Left ventricle myocardium inferior (tissue), 1 donor: ENCODE data around the gene C2. TPM values are rescaled to one million over a fixed set of nuclear protein-coding genes. Genes with fewer than 3 reads are reported as not detected.

ENCODE experiments used
- DNase-seq: peaks from one replicate; pipeline ENCODE4 v3.0.0-alpha.2; 2020
- H3K27ac ChIP-seq: fragments of 200-600 bp; replicated peaks from 2 replicates; pipeline ENCODE4 v1.8.0; 2021
- H3K27me3 ChIP-seq: fragments of 200-600 bp; 2 replicates; pipeline ENCODE4 v1.8.0; 2021; ENCODE audit warnings: low read depth
- H3K36me3 ChIP-seq: fragments of 200-600 bp; 2 replicates; pipeline ENCODE4 v1.8.0; 2021
- H3K4me1 ChIP-seq: fragments of 200-600 bp; 2 replicates; pipeline ENCODE4 v1.8.0; 2021
- H3K4me3 ChIP-seq: fragments of 200-600 bp; 2 replicates; pipeline ENCODE4 v1.8.0; 2021; ENCODE audit warnings: mild to moderate bottlenecking, moderate library complexity
- H3K9me3 ChIP-seq: fragments of 200-600 bp; replicated peaks from 2 replicates; pipeline ENCODE4 v1.8.0; 2021
- intact Hi-C: fragments of 100-400 bp; cut with micrococcal nuclease; formaldehyde crosslinking; loops from one replicate; pipeline ENCODE4 v1.11.0; 2022
- total RNA-seq: library from RNA; stranded (reverse); fragmentation: NEBNext Ultra II Directional; extraction: Animal tissue kit (Norgen Biotek cat#: 25700); gene quantifications from one replicate; pipeline ENCODE4 v1.2.1, GENCODE V29; 2021
- TF ChIP-seq, protein P1 (sequence below): fragments of 200-600 bp; IDR thresholded peaks from 2 replicates; pipeline ENCODE4 v1.8.0; 2021; ENCODE audit warnings: antibody characterized with exemption, mild to moderate bottlenecking, borderline replicate concordance
- donor health status: DM: no; HTN: yes; CAD: no; lungs with severe emphysema.

C2 gene
- total RNA-seq, 1 donor from 2014 or later = 9.7 TPM

DNA sequence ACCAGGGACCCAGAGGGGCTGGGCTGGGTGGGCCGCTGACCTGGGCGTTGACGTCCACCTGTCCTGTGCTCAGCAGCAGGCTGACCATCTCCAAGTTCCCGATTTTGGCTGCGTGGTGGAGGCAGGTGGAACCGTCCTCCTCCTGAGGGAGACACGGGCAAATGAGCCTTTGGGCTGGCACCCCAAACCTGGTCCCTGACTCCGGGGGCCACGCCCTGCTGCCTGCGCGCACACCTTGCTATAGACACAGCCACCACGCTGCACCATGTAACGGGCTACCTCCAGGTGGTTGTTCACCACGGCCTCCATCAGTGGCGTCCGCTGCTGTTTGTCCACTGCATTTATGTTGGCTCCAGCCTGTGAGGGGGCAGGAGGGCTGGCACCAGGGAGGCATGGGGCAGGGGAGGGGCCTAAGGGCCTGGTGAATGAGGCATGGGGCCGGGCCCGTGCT lies 41.0 kb upstream of the C2 start:
- H3K9me3 ChIP-seq = no peaks in the 10 kb centered on the region
- no peak overlapping the region for H3K4me3 ChIP-seq
- intact Hi-C loops = no loop called here
- H3K27me3 ChIP-seq = no peaks in the 10 kb centered on the region
- H3K4me1 ChIP-seq = no peaks in the 10 kb centered on the region
- peaks cover 93% of the 10 kb centered on the region for H3K36me3 ChIP-seq
- DNase-seq = no peak
- H3K27ac ChIP-seq = no peak overlapping the region
- TF ChIP-seq, protein P1, sequence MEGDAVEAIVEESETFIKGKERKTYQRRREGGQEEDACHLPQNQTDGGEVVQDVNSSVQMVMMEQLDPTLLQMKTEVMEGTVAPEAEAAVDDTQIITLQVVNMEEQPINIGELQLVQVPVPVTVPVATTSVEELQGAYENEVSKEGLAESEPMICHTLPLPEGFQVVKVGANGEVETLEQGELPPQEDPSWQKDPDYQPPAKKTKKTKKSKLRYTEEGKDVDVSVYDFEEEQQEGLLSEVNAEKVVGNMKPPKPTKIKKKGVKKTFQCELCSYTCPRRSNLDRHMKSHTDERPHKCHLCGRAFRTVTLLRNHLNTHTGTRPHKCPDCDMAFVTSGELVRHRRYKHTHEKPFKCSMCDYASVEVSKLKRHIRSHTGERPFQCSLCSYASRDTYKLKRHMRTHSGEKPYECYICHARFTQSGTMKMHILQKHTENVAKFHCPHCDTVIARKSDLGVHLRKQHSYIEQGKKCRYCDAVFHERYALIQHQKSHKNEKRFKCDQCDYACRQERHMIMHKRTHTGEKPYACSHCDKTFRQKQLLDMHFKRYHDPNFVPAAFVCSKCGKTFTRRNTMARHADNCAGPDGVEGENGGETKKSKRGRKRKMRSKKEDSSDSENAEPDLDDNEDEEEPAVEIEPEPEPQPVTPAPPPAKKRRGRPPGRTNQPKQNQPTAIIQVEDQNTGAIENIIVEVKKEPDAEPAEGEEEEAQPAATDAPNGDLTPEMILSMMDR = no peak

GRCh38 chr6:31887173-31888007 lies 40.1 kb upstream of the C2 start:
- Histone ChIP-seq H3K27ac (no peak overlapping the region), H3K4me1 (no peaks in the 10 kb centered on the region), H3K36me3 (peaks cover 96% of the 10 kb centered on the region), H3K27me3 (no peaks in the 10 kb centered on the region), H3K9me3 (no peaks in the 10 kb centered on the region), H3K4me3 (no peak overlapping the region)
- no peak for DNase-seq
- TF ChIP-seq, protein P1 = no peak
- intact Hi-C loops = no loop called here

DNA sequence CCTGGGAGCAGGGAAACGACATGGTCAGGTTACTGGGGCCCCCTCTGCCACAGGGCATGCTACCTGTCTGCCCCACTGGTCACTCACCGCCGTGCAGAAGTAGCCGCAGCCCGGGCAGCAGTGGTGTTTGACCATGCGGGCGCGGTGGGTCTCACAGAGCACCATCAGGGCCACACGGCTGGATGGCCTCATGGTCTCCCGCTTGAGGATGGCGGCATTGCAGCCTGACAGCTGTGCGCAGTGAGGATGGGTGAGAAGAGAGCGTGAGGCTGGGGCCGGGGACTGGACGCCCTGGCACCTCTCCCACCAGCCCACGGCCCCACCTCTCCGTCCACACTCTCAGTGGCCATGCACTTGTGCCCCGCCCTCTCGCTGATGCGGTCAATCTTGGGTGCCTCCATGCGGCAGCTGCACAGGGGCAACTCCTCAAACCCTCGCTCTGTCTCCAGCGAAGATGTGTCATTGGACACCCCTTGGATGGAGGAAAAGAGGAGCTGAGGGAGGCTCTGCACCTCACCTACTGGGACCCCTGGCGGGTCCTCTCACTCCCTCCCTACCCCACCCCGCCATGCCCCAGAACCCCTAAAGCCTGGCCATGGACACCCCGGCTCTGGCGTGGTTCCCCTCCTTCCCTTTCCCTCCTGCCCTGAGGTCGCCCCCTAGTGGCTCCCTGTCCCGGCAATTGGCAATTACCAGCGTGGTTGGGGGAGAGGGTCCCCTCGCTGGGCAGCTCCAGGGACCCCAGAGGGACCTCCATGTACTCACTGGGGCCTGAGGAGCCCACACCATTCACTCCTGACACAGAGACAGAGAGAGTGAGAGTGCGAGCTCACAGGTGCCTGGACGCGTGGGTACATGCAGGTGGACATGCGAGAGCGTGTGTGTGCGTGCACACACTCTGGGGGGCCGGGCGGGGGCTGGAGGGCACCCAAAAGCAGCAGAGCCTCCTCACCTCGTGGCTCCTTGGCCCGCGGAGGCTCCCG lies 39.0 kb upstream of the C2 start:
- peak; percentile 33 for DNase-seq
- Histone ChIP-seq H3K27me3 (no peaks in the 10 kb centered on the region), H3K9me3 (no peaks in the 10 kb centered on the region), H3K36me3 (peaks cover 96% of the 10 kb centered on the region), H3K4me3 (no peak overlapping the region), H3K27ac (no peak overlapping the region), H3K4me1 (no peaks in the 10 kb centered on the region)
- intact Hi-C loops = no loop called here
- TF ChIP-seq, protein P1 = peak; percentile 73

- peaks cover 96% of the 10 kb centered on the region for H3K36me3 ChIP-seq
- TF ChIP-seq, protein P1 = no peak
- H3K4me3 ChIP-seq = no peak overlapping the region
Observed at GRCh38 chr6:31889331-31889972, 38.1 kb upstream of the C2 start.

GRCh38 chr6:31892821-31893220 lies 34.7 kb upstream of the C2 start:
- intact Hi-C loops = no loop called here
- Histone ChIP-seq H3K27me3 (no peaks in the 10 kb centered on the region), H3K27ac (no peak overlapping the region), H3K9me3 (no peaks in the 10 kb centered on the region), H3K4me1 (peaks cover 14% of the 10 kb centered on the region), H3K4me3 (no peak overlapping the region), H3K36me3 (peaks cover 68% of the 10 kb centered on the region)
- TF ChIP-seq, protein P1 = no peak
- no peak for DNase-seq

More at GRCh38 chr6:31889331-31889972, 38.1 kb upstream of the C2 start:
- Histone ChIP-seq H3K4me1 (no peaks in the 10 kb centered on the region), H3K27me3 (no peaks in the 10 kb centered on the region), H3K27ac (no peak overlapping the region), H3K9me3 (no peaks in the 10 kb centered on the region)
- DNase-seq = no peak
- intact Hi-C loops = no loop called here
